Measurements from ENCODE around the gene S100A8. TPM values are rescaled to one million over a fixed set of nuclear protein-coding genes. Genes with fewer than 3 reads are reported as not detected.

S100A8 gene
- total RNA-seq, 1 donor from 2014 or later = not detected

DNA sequence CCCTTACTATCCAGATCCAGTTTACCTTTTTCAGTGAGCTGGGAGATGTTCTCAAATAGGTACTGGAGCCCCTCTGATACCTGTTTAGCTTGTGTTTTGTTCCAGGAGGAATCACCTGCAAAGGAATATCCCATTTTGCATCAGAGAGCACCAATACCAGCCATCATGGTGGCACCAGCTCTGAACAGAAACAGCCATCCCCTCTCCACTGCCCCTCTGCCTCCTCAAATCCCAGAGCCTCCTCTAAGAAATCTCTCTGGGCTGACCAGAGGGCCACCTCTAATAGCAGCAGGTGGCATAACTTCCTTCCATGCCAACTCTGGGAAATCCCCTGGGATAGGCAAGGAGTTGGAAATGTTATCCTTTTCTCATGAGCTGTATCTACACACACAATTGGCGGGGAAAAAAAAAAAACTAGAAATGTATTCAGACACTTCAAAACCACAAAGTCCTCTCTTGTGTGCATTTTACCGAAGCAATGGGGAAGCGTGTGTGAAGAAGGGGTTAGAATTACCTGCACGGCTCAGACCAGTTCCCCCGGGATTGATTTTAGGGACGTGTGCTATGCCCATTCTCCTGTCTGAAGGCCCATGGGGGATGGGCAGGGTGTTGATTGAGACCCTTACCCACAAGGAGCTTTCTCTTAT is 44.7 kb downstream of the S100A8 start:
- no peak for DNase-seq (ENCODE audit: low read depth)
- Histone ChIP-seq H3K27me3 (ENCODE audit: control insufficient read depth, insufficient read depth, low read length) (peaks cover 11% of the 10 kb centered on the region), H3K36me3 (ENCODE audit: control insufficient read depth, insufficient read depth, low read length) (no peaks in the 10 kb centered on the region), H3K4me3 (ENCODE audit: low read depth, low read length) (no peak overlapping the region)
- TF ChIP-seq, protein P1, sequence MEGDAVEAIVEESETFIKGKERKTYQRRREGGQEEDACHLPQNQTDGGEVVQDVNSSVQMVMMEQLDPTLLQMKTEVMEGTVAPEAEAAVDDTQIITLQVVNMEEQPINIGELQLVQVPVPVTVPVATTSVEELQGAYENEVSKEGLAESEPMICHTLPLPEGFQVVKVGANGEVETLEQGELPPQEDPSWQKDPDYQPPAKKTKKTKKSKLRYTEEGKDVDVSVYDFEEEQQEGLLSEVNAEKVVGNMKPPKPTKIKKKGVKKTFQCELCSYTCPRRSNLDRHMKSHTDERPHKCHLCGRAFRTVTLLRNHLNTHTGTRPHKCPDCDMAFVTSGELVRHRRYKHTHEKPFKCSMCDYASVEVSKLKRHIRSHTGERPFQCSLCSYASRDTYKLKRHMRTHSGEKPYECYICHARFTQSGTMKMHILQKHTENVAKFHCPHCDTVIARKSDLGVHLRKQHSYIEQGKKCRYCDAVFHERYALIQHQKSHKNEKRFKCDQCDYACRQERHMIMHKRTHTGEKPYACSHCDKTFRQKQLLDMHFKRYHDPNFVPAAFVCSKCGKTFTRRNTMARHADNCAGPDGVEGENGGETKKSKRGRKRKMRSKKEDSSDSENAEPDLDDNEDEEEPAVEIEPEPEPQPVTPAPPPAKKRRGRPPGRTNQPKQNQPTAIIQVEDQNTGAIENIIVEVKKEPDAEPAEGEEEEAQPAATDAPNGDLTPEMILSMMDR (IDR thresholded peaks at IDR 0.05; ENCODE audit: insufficient read depth, low read length, poor library complexity, severe bottlenecking) = no peak

DNA sequence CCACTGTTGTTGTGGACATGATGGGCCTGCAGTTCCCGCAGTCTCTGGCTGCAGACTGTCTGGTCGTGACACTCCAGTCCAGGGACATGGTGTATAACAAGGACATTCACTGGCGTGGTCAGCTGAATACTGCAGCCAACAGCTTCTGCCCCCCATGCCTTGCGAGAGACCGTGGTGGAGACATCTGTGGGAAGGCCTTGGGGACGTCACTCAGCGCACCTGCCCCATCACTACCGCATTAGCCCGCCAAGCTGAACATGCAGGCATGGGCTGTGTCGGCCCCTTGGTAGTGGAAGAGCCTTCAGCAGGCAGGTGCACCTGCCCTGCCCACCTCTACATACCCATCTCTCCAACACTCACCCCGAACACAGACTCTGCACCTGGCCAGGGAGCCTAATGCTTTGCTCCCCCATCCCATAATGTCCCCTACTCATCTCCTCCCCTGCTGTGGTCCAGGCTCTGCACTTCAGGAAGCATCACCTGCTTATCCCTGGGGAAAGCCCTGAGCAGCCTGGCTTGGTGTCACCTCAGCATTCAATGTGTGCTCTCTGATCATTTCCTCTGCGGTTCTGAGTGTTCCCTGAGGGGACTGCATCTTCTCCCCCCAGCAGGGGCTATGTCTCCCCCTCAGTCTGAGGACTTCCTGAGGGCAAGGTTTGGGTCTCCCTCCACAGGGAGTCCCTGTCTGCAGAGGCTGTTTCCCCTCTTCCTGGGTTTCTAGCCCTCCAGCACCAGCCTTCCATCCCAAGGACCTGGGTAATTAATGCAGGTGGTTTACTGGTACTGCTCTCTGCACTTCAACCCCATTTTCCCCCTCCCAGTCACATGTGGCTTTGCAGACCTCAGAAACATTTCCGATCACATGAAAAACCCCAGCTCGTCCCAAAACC is 45.4 kb downstream of the S100A8 start:
- DNase-seq (ENCODE audit: low read depth) = no peak
- Histone ChIP-seq H3K4me3 (ENCODE audit: low read depth, low read length) (no peak overlapping the region), H3K27me3 (ENCODE audit: control insufficient read depth, insufficient read depth, low read length) (peaks cover 11% of the 10 kb centered on the region), H3K36me3 (ENCODE audit: control insufficient read depth, insufficient read depth, low read length) (no peaks in the 10 kb centered on the region)
- TF ChIP-seq, protein P1 (IDR thresholded peaks at IDR 0.05; ENCODE audit: insufficient read depth, low read length, poor library complexity, severe bottlenecking) = no peak

DNA sequence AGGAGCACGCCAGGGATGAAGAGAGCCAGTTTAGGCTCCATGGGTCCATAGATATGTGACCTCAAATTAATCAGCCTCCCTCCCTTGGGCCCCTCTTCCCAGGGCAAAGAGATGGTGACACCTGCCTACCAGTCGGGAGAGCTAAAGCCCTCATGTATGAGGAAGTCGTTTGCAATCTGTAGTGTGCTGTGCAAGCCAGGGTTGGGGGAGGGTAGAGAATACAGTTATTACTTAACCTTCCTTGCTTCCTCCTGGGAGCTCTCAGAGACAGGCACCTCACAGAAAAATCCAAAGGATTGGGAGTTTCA is 46.2 kb downstream of the S100A8 start:
- Histone ChIP-seq H3K4me3 (ENCODE audit: low read depth, low read length) (no peak overlapping the region), H3K27me3 (ENCODE audit: control insufficient read depth, insufficient read depth, low read length) (peaks cover 6% of the 10 kb centered on the region), H3K36me3 (ENCODE audit: control insufficient read depth, insufficient read depth, low read length) (no peaks in the 10 kb centered on the region)
- TF ChIP-seq, protein P1 (IDR thresholded peaks at IDR 0.05; ENCODE audit: insufficient read depth, low read length, poor library complexity, severe bottlenecking) = no peak
- DNase-seq (ENCODE audit: low read depth) = no peak

DNA sequence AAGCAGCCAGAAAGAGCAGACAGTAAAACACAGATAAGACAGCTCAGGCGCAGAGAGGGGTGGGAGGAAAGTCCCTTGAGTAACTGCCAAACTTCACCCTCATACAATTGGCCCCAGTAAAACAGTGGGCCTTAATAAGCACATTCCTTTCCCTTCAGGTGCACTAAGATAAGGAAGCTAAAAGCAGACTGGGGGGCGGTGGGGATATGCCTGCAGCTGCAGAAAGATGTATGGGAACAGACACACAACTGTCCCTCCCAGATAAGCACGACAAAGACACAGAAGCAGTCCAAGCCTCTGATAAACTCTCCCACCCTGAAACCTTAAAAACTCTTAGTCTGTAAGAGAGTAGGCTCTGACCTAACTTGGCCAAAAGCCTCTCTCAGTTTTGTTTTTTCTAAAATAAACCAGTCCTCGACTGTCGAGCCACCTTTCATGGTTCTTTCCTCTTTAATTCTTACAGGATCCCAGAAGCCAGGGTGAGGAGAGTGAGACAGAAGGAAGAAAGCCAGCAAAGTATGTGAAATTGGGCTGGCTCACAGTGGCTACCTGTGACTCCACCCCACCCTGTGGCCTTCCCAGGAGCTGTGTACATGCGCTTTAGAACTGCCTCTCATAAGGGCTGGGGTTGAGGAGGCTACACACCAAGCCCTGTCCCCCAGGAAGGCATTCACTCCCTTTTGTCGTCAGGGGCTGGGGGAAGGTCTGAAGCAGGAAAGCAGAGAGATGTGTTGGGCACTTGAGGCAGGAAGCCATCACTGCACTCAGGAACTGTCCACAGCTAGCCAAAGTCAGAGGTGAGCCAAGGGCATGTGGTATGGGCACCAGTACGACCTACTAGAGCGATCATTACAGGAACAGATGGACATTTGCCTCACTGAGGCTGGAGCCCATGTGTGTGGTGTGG is 46.8 kb downstream of the S100A8 start:
- no peaks in the 10 kb centered on the region for H3K36me3 ChIP-seq (ENCODE audit: control insufficient read depth, insufficient read depth, low read length)
- H3K4me3 ChIP-seq (ENCODE audit: low read depth, low read length) = no peak overlapping the region
- DNase-seq (ENCODE audit: low read depth) = no peak
- peaks cover 4% of the 10 kb centered on the region for H3K27me3 ChIP-seq (ENCODE audit: control insufficient read depth, insufficient read depth, low read length)
- TF ChIP-seq, protein P1 (IDR thresholded peaks at IDR 0.05; ENCODE audit: insufficient read depth, low read length, poor library complexity, severe bottlenecking) = no peak

DNA sequence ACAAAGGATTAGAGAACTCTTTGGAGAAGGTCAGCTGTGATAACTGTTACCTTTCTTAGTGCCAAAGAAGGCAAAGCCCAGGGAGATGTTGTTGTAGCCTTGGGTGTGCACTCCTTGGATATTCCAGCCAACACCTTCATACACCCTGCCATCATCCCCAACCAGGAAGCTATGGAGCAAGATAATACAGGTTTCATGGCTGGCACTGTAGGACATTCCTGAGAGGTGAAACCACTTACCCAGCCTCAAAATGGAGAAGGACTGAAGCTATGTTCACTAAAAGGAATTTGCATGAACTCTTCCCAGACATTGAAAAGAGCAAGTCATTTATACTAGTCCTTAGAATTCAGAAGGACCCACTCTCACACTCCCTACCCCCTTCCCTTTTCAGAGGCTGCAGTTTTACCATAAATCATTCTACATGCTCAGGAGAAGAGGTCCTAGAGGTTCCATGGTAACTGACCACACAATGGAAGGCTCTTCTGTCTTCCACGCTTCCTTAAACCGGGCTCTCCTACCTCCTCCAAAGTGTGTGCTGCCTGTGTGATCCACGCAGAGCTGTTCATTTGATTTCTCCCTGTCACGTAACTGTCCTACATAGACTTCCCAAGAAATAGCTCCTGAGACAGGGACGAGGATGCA is 47.7 kb downstream of the S100A8 start:
- Histone ChIP-seq H3K27me3 (ENCODE audit: control insufficient read depth, insufficient read depth, low read length) (peaks cover 2% of the 10 kb centered on the region), H3K36me3 (ENCODE audit: control insufficient read depth, insufficient read depth, low read length) (no peaks in the 10 kb centered on the region), H3K4me3 (ENCODE audit: low read depth, low read length) (no peak overlapping the region)
- TF ChIP-seq, protein P1 (IDR thresholded peaks at IDR 0.05; ENCODE audit: insufficient read depth, low read length, poor library complexity, severe bottlenecking) = no peak
- no peak for DNase-seq (ENCODE audit: low read depth)

Data from kidney epithelial cell (primary cell).